Fibroblast of the aortic adventitia (primary cell): ENCODE data around the gene CD300H. TPM values are rescaled to one million over a fixed set of nuclear protein-coding genes. Genes with fewer than 3 reads are reported as not detected.
A peak's percentile ranks its signal among the peaks of the same experiment; 100 is the strongest.

Experiments
- DNase-seq: peaks from one replicate; pipeline ENCODE4 v3.0.0-alpha.2; 2010; ENCODE audit warnings: low read depth
- H3K4me3 ChIP-seq: 2 replicates; pipeline ENCODE4 v1.5.1; 2011; ENCODE audit warnings: low read depth, mild to moderate bottlenecking, control low read depth, low read length, moderate library complexity
- CTCF ChIP-seq: IDR thresholded peaks from 2 replicates; pipeline ENCODE4 v1.5.1; 2011; ENCODE audit warnings: mild to moderate bottlenecking, low read length, control low read depth, inconsistent platforms; ENCODE audit not compliant: insufficient read depth
- total RNA-seq: library from RNA; depleted of rRNA; stranded (reverse); fragments of >200 nt; gene quantifications from 2 replicates; pipeline ENCODE4 v1.2.3, GENCODE V29; 2012; ENCODE audit warnings: low replicate concordance

CD300H gene
- total RNA-seq, 1 donor: not detected

- TF ChIP-seq CTCF: no peak
- peak; percentile 77 for DNase-seq
- no peak overlapping the region for H3K4me3 ChIP-seq
Measured at GRCh38 chr17:74605361-74605760, 38.1 kb upstream of the CD300H start.

- no peak for DNase-seq
- H3K4me3 ChIP-seq: no peak overlapping the region
- TF ChIP-seq CTCF: no peak
Measured at GRCh38 chr17:74604761-74605160, 37.5 kb upstream of the CD300H start.

GRCh38 chr17:74604200-74604599, 36.9 kb upstream of the CD300H start:
- H3K4me3 ChIP-seq: no peak overlapping the region
- DNase-seq: no peak
- TF ChIP-seq CTCF: no peak

GRCh38 chr17:74603746-74604145, 36.4 kb upstream of the CD300H start:
- no peak for TF ChIP-seq CTCF
- no peak overlapping the region for H3K4me3 ChIP-seq
- DNase-seq: no peak

GRCh38 chr17:74603037-74603635, 35.8 kb upstream of the CD300H start:
- DNase-seq: no peak
- no peak for TF ChIP-seq CTCF
- no peak overlapping the region for H3K4me3 ChIP-seq

GRCh38 chr17:74601944-74602572, 34.7 kb upstream of the CD300H start:
- DNase-seq: peak; percentile 39
- peak; percentile 71 for TF ChIP-seq CTCF

More at GRCh38 chr17:74601944-74602572, 34.7 kb upstream of the CD300H start:
- no peak overlapping the region for H3K4me3 ChIP-seq
